Calu3 (cell line): ENCODE results near the gene PFDN5. TPM values are rescaled to one million over a fixed set of nuclear protein-coding genes. Genes with fewer than 3 reads are reported as not detected.
A peak's percentile ranks its signal among the peaks of the same experiment; 100 is the strongest.

Source experiments
- BruUV-seq: library from RNA; stranded (reverse); fragments of 400-500 nt; replicated peaks from 2 replicates; lab custom pipeline; 2021; lab: Mats Ljungman, UMichigan
- CTCF ChIA-PET: fragments of 300-600 bp; sonication (Branson Sonifier 250); formaldehyde crosslinking; loops from one replicate; lab custom pipeline; 2022; ENCODE audit warnings: antibody characterized with exemption; lab: Charles Lee
- DNase-seq: peaks from one replicate; pipeline ENCODE4 v3.0.0; 2022
- H3K27ac Mint-ChIP-seq: one replicate; pipeline ENCODE4 v1.8.0; 2022; ENCODE audit warnings: mixed read lengths; ENCODE audit not compliant: unreplicated experiment
- H3K27me3 Mint-ChIP-seq: one replicate; pipeline ENCODE4 v1.8.0; 2022; ENCODE audit warnings: mixed read lengths; ENCODE audit not compliant: unreplicated experiment
- H3K36me3 Mint-ChIP-seq: one replicate; pipeline ENCODE4 v1.8.0; 2022; ENCODE audit warnings: mild to moderate bottlenecking, moderate library complexity, mixed read lengths; ENCODE audit not compliant: insufficient read depth, unreplicated experiment
- H3K4me1 Mint-ChIP-seq: one replicate; pipeline ENCODE4 v1.8.0; 2022; ENCODE audit warnings: mild to moderate bottlenecking, low read depth, mixed read lengths; ENCODE audit not compliant: unreplicated experiment
- H3K4me3 Mint-ChIP-seq: one replicate; pipeline ENCODE4 v1.8.0; 2022; ENCODE audit warnings: mild to moderate bottlenecking, low read depth, moderate library complexity, mixed read lengths; ENCODE audit not compliant: unreplicated experiment
- H3K9me3 Mint-ChIP-seq: one replicate; pipeline ENCODE4 v1.8.0; 2022; ENCODE audit warnings: low read depth, mixed read lengths; ENCODE audit not compliant: unreplicated experiment
- intact Hi-C: fragments of 100-400 bp; cut with micrococcal nuclease; formaldehyde crosslinking; loops from one replicate; pipeline ENCODE4 v1.10.0; 2022; ENCODE audit not compliant: unreplicated experiment
- total RNA-seq: library from RNA; stranded (reverse); gene quantifications from 2 replicates; pipeline ENCODE4 v1.2.3, GENCODE V29; 2022
- TF ChIP-seq, protein P1 (sequence below): fragments of 200-600 bp; IDR thresholded peaks from one replicate; pipeline ENCODE4 v1.8.0; 2022; ENCODE audit warnings: antibody characterized with exemption; ENCODE audit not compliant: unreplicated experiment

Gene PFDN5
- total RNA-seq, 1 experiment from 2014 or later, result 178 TPM

GRCh38 chr12:53300187-53300586, 4.8 kb downstream of the PFDN5 start:
- H3K9me3 Mint-ChIP-seq, result no peaks in the 10 kb centered on the region
- H3K4me1 Mint-ChIP-seq, result peaks cover 29% of the 10 kb centered on the region
- CTCF ChIA-PET, result interaction anchor here (1.6 kb wide), 1 partner anchor 21 kb away, joined by 6 read pairs; the partner anchor contains the start of gene AAAS
- H3K4me3 Mint-ChIP-seq, result peak overlapping the region; percentile 79
- H3K27ac Mint-ChIP-seq, result peak overlapping the region; percentile 83
- TF ChIP-seq, protein P1, sequence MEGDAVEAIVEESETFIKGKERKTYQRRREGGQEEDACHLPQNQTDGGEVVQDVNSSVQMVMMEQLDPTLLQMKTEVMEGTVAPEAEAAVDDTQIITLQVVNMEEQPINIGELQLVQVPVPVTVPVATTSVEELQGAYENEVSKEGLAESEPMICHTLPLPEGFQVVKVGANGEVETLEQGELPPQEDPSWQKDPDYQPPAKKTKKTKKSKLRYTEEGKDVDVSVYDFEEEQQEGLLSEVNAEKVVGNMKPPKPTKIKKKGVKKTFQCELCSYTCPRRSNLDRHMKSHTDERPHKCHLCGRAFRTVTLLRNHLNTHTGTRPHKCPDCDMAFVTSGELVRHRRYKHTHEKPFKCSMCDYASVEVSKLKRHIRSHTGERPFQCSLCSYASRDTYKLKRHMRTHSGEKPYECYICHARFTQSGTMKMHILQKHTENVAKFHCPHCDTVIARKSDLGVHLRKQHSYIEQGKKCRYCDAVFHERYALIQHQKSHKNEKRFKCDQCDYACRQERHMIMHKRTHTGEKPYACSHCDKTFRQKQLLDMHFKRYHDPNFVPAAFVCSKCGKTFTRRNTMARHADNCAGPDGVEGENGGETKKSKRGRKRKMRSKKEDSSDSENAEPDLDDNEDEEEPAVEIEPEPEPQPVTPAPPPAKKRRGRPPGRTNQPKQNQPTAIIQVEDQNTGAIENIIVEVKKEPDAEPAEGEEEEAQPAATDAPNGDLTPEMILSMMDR, result no peak
- intact Hi-C loops, result no loop called here
- H3K27me3 Mint-ChIP-seq, result no peaks in the 10 kb centered on the region
- H3K36me3 Mint-ChIP-seq, result peaks cover 59% of the 10 kb centered on the region
- BruUV-seq, result no TSS peak
- no peak for DNase-seq

GRCh38 chr12:53302903-53303302, 7.6 kb downstream of the PFDN5 start:
- no peak overlapping the region for H3K4me3 Mint-ChIP-seq
- CTCF ChIA-PET, result no interaction called here
- H3K27ac Mint-ChIP-seq, result no peak overlapping the region
- no TSS peak for BruUV-seq
- DNase-seq, result no peak
- intact Hi-C loops, result no loop called here
- TF ChIP-seq, protein P1, result no peak
- H3K27me3 Mint-ChIP-seq, result no peaks in the 10 kb centered on the region
- H3K9me3 Mint-ChIP-seq, result no peaks in the 10 kb centered on the region
- H3K36me3 Mint-ChIP-seq, result peaks cover 48% of the 10 kb centered on the region
- H3K4me1 Mint-ChIP-seq, result peaks cover 29% of the 10 kb centered on the region

DNA sequence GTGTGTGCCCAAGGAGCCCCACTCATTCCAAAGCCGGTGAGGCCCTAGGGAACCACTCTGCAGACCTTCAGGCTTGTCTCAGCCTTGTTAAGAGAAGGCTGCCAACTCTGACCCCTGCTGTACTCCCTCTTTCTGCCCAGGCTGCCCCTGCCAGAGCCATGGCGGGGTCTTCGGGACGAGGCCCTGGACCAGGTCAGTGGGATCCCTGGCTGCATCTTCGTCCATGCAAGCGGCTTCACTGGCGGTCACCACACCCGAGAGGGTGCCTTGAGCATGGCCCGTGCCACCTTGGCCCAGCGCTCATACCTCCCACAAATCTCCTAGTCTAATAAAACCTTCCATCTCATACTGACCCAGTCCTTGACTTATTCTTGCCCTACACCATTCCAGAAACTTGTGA, 11.5 kb downstream of the PFDN5 start:
- no peak for DNase-seq
- Mint-ChIP-seq H3K36me3 (peaks cover 26% of the 10 kb centered on the region), H3K27ac (no peak overlapping the region), H3K27me3 (no peaks in the 10 kb centered on the region), H3K4me3 (no peak overlapping the region), H3K9me3 (no peaks in the 10 kb centered on the region), H3K4me1 (peaks cover 10% of the 10 kb centered on the region)
- BruUV-seq, result no TSS peak
- CTCF ChIA-PET, result interaction anchor here (0.8 kb wide), 1 partner anchor 194 kb away, joined by 3 read pairs; the partner anchor contains the start of gene TARBP2
- intact Hi-C loops, result no loop called here
- TF ChIP-seq, protein P1, result no peak

DNA sequence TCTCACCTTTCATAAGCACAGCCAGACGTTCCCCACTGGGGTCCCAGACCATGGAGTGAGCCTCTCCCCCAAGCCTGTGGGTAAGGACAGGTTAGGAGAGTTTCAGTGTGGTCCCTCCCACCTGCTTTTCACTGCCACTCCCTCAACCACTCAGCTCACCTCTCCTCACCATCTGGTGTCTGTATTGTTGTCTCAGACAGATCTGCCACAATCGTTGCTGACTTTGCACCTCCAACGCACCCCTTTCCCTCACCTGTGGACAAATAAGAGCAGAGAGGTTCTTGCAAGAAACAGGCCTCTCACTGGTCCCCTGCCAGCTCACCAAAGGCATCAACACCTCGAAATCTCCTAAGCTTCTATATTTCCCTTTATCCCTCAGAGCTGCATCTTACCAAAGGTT, 12.9 kb downstream of the PFDN5 start:
- H3K9me3 Mint-ChIP-seq, result no peaks in the 10 kb centered on the region

More for the DNA sequence above, 12.9 kb downstream of the PFDN5 start:
- no TSS peak for BruUV-seq
- CTCF ChIA-PET, result no interaction called here
- intact Hi-C loops, result no loop called here
- peaks cover 19% of the 10 kb centered on the region for H3K36me3 Mint-ChIP-seq
- no peaks in the 10 kb centered on the region for H3K4me1 Mint-ChIP-seq
- TF ChIP-seq, protein P1, result no peak
- H3K27me3 Mint-ChIP-seq, result no peaks in the 10 kb centered on the region
- H3K27ac Mint-ChIP-seq, result no peak overlapping the region
- no peak for DNase-seq
- no peak overlapping the region for H3K4me3 Mint-ChIP-seq
